ENCODE measurements around the gene CROCC.
A peak's percentile ranks its signal among the peaks of the same experiment; 100 is the strongest.
"Not testable (repeated sequence)": the region's sequence is repeated elsewhere in the genome, so short reads cannot be mapped to it uniquely, and the experiment has no call there.

Gene CROCC

GRCh38 chr1:16961297-16962133 is 39.8 kb downstream of the CROCC start:
- no peak for DNase-seq (ENCODE audit: low read depth in 2 of 2)
- TF ChIP-seq, protein P1, sequence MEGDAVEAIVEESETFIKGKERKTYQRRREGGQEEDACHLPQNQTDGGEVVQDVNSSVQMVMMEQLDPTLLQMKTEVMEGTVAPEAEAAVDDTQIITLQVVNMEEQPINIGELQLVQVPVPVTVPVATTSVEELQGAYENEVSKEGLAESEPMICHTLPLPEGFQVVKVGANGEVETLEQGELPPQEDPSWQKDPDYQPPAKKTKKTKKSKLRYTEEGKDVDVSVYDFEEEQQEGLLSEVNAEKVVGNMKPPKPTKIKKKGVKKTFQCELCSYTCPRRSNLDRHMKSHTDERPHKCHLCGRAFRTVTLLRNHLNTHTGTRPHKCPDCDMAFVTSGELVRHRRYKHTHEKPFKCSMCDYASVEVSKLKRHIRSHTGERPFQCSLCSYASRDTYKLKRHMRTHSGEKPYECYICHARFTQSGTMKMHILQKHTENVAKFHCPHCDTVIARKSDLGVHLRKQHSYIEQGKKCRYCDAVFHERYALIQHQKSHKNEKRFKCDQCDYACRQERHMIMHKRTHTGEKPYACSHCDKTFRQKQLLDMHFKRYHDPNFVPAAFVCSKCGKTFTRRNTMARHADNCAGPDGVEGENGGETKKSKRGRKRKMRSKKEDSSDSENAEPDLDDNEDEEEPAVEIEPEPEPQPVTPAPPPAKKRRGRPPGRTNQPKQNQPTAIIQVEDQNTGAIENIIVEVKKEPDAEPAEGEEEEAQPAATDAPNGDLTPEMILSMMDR (IDR thresholded peaks at IDR 0.05; ENCODE audit: low read depth, low read length) = no peak
- peak overlapping the region; percentile 5 to 47 for H3K4me3 ChIP-seq (replicated peaks in 1 of 2; ENCODE audit: low read depth in 2 of 2, low read length in 2 of 2)

DNA sequence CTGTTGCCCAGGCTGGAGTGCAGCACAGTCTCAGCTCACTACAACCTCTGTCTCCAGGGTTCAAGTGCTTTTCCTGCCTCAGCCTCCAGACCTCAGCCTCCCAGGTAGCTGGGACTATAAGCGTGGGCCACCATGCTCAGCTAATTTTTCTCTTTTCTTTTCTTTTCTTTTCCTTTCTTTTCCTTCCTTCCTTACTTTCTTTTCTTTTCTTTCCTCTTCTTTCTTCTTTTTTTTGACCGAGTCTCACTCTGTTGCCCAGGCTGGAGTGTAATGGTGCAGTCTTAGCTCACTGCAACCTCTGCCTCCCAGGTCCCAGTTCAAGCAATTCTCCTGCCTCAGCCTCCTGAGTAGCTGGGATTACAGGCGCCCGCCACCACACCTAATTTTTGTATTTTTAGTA is 42.4 kb downstream of the CROCC start:
- not testable (repeated sequence) for DNase-seq (ENCODE audit: low read depth in 2 of 2); H3K4me3 ChIP-seq (replicated peaks in 1 of 2; ENCODE audit: low read depth in 2 of 2, low read length in 2 of 2)

GRCh38 chr1:16965486-16966067 is 43.8 kb downstream of the CROCC start:
- no peak overlapping the region for H3K4me3 ChIP-seq (replicated peaks in 1 of 2; ENCODE audit: low read depth in 2 of 2, low read length in 2 of 2)
- TF ChIP-seq, protein P1 (IDR thresholded peaks at IDR 0.05; ENCODE audit: low read depth, low read length) = no peak
- no peak for DNase-seq (ENCODE audit: low read depth in 2 of 2)

- TF ChIP-seq, protein P1 (IDR thresholded peaks at IDR 0.05; ENCODE audit: low read depth, low read length) = no peak
- DNase-seq (ENCODE audit: low read depth in 2 of 2) = no peak
- H3K4me3 ChIP-seq (replicated peaks in 1 of 2; ENCODE audit: low read depth in 2 of 2, low read length in 2 of 2) = no peak overlapping the region
Observed at GRCh38 chr1:16966282-16966681, 44.6 kb downstream of the CROCC start.

GRCh38 chr1:16967095-16967575 is 45.4 kb downstream of the CROCC start:
- no peak overlapping the region for H3K4me3 ChIP-seq (replicated peaks in 1 of 2; ENCODE audit: low read depth in 2 of 2, low read length in 2 of 2)
- TF ChIP-seq, protein P1 (IDR thresholded peaks at IDR 0.05; ENCODE audit: low read depth, low read length) = no peak
- peak; percentile 69 to 82 for DNase-seq (ENCODE audit: low read depth in 2 of 2)

DNA sequence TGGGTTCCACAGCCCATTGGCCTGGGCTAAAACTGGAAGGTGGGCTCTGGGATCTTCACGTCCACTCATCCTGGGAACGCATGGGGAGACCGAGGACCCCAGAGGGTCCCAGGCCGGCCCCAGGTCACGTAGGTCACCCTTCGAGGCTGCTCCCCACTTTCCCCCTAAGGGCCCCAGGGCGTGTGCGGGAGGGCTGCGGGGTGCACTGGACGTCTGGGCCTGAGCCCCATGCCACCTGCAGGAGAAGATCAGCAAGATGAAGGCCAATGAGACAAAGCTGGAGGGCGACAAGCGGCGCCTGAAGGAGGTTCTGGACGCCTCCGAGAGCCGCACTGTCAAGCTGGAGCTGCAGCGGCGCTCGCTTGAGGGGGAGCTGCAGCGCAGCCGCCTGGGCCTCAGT is 46.2 kb downstream of the CROCC start:
- TF ChIP-seq, protein P1 (IDR thresholded peaks at IDR 0.05; ENCODE audit: low read depth, low read length) = no peak
- no peak overlapping the region for H3K4me3 ChIP-seq (replicated peaks in 1 of 2; ENCODE audit: low read depth in 2 of 2, low read length in 2 of 2)
- DNase-seq (ENCODE audit: low read depth in 2 of 2) = no peak

DNA sequence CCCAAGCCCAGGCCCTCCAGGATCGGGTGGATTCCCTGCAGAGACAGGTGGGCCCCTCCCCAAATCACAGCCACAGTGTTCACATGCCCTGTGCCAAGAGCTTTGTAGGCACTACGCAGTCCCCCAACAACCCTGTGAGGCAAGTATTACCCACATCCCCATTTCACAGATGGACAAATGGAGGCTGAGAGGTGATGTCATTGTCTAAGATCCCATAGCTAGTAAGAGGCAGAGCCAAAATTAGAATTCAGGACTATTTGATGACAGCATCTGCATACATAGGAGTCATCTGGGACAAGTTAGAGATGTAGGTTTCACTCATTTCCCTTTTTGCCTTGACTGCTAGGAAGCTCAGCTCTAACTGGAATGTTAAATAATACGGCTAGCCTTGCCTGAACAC is 46.6 kb downstream of the CROCC start:
- TF ChIP-seq, protein P1 (IDR thresholded peaks at IDR 0.05; ENCODE audit: low read depth, low read length) = no peak
- no peak for DNase-seq (ENCODE audit: low read depth in 2 of 2)
- no peak overlapping the region for H3K4me3 ChIP-seq (replicated peaks in 1 of 2; ENCODE audit: low read depth in 2 of 2, low read length in 2 of 2)

All from cardiac fibroblast (primary cell).